Measurements from ENCODE around the gene EPB41L5.
A peak's percentile ranks its signal among the peaks of the same experiment; 100 is the strongest.

Gene EPB41L5

GRCh38 chr2:120174963-120175581 lies 162.2 kb downstream of the EPB41L5 start:
- no peak overlapping the region for H3K4me3 ChIP-seq (ENCODE audit: low read depth, low read length)
- peak; percentile 63 for TF ChIP-seq CTCF (IDR thresholded peaks at IDR 0.05; ENCODE audit: low read depth, low read length, missing control alignments)
- peak; percentile 18 for DNase-seq (ENCODE audit: low read depth)

- no peak for DNase-seq (ENCODE audit: low read depth)
- no peak overlapping the region; the same call in 1 of the 2 replicates for H3K4me3 ChIP-seq (ENCODE audit: low read depth, low read length)
- no peak for TF ChIP-seq CTCF (IDR thresholded peaks at IDR 0.05; ENCODE audit: low read depth, low read length, missing control alignments)
Measured at GRCh38 chr2:120176526-120176925, 163.6 kb downstream of the EPB41L5 start.

GRCh38 chr2:120177001-120177621 lies 164.2 kb downstream of the EPB41L5 start:
- TF ChIP-seq CTCF (IDR thresholded peaks at IDR 0.05; ENCODE audit: low read depth, low read length, missing control alignments): peak; percentile 76
- H3K4me3 ChIP-seq (ENCODE audit: low read depth, low read length): peak overlapping the region; percentile 58
- peak; percentile 91 for DNase-seq (ENCODE audit: low read depth)

- H3K4me3 ChIP-seq (ENCODE audit: low read depth, low read length): peak overlapping the region; percentile 58
- DNase-seq (ENCODE audit: low read depth): no peak
- TF ChIP-seq CTCF (IDR thresholded peaks at IDR 0.05; ENCODE audit: low read depth, low read length, missing control alignments): no peak
Measured at GRCh38 chr2:120177973-120178372, 165.1 kb downstream of the EPB41L5 start.

- no peak overlapping the region for H3K4me3 ChIP-seq (ENCODE audit: low read depth, low read length)
- no peak for TF ChIP-seq CTCF (IDR thresholded peaks at IDR 0.05; ENCODE audit: low read depth, low read length, missing control alignments)
- no peak for DNase-seq (ENCODE audit: low read depth)
Measured at GRCh38 chr2:120179396-120179795, 166.5 kb downstream of the EPB41L5 start.

GRCh38 chr2:120180066-120180465 lies 167.2 kb downstream of the EPB41L5 start:
- TF ChIP-seq CTCF (IDR thresholded peaks at IDR 0.05; ENCODE audit: low read depth, low read length, missing control alignments): no peak
- no peak for DNase-seq (ENCODE audit: low read depth)

More at GRCh38 chr2:120180066-120180465, 167.2 kb downstream of the EPB41L5 start:
- H3K4me3 ChIP-seq (ENCODE audit: low read depth, low read length): no peak overlapping the region

Measured in GM12864 (cell line).